HG03159 (cell line): Measurements from ENCODE around the gene RNF183.
"Not testable (repeated sequence)": the region's sequence is repeated elsewhere in the genome, so short reads cannot be mapped to it uniquely, and the experiment has no call there.

ENCODE experiments used
- ATAC-seq: cut with Tn5 transposase; IDR thresholded peaks from one replicate; pipeline ENCODE4 v1.9.1; 2021; ENCODE audit warnings: mild to moderate bottlenecking, moderate library complexity; ENCODE audit not compliant: unreplicated experiment

The RNF183 gene

DNA sequence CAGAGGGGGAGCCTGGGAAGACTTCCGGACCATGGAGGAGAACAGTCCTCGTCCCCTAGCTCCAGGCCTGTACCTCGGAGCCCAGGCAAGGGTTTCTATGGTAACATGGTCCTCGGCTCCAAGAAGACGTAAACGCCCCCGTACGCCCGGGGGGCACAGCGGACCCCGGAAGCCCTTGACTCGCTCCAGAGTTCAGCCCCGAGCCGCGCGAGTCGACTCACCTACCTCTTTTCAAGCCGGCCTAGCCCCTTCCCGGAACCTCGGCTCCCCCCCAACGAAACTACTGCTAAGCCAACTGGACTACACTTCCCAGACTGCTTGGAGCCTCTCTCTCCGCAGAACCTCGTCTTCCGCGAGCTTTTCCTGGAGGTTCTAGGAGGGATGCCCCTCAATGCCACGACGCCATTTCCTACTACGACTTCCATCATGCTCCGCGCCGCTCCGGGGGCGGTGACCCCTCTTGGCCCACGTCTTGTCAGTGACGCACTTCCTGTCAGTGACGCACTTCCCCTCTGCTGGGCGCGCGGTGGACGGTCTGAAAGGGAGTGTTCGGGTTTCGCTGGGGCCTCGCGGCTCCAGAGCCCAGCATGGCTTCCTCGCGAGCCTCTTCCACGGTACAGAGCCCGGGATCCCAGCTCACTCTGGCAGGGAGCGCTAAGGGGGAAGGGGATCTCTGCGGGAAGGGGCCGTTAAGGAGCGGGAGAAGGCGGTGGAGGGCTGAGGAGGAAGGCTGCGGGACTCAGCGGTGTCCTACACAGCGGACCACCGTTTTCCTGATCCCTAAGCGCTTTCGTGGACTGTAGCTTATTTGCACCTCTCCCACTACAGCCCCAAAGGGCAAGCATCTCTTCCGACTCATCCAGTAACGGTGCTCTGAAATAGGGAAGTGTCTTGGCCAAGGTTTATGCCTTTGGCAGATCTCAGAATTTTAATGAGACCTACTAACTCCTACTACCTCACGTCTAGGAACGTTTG, 27.7 kb downstream of the RNF183 start, which contains the start of the genes CDC26 and PRPF4:
Gene CDC26 (minus strand): TSS at position 416 of the 975 bp plus-strand sequence. CDS start 3,065 bp downstream, outside the sequence.
Gene PRPF4 (plus strand): TSS at position 502 of the 975 bp plus-strand sequence. CDS start 86 bp downstream, at position 588.
- ATAC-seq = peak; percentile 98

DNA sequence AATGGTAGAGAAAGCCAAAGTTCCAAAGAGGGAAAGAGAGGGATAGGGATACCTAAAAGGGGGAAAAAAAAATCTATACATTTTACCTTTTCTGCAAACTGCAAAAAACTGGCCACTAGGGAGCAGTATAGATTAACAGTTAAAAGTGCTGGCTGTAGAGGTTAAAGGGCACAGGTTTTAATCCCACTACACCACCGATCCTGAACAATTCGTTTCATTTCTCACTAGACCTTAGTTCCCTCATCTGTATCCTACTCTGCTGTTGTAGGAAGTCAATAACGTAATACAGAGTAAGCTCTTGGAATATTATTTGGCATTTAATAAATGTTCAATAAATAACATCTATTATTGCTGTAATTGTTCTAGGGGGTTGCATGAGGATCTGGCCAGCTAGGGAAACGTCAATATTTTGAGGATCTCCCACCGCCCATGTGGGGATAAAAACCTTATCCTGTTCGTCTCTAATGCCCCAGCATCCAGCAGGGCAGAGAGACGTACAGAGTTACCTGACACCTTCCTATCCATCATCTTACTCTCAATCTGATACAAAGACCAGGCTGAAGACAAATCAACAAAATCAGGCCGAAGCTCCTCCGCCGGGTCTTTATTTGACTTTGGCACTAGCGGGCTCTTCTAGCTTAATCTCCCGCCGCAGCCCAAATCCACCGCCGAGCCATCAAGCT, 28.6 kb downstream of the RNF183 start:
- peak; percentile 7 for ATAC-seq

DNA sequence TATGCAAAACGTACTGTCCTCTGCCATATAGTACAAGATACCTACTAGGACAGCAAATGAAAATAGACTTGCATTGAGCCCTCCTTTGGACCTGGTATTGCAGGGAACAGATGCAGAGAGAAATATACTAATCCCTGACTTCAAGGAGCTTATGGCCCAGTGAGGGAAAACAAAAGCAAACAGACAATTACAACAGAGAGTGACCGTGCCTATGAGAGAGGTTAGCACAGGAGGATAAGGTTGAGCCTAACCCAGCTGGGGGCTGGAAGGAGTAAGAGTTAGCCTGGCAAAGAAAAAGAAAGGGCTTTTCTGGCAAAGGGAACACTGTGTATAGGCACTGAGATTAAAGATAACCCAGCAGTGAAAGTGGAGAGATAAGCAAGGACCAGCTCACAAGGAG, 33.3 kb downstream of the RNF183 start:
- no peak for ATAC-seq

DNA sequence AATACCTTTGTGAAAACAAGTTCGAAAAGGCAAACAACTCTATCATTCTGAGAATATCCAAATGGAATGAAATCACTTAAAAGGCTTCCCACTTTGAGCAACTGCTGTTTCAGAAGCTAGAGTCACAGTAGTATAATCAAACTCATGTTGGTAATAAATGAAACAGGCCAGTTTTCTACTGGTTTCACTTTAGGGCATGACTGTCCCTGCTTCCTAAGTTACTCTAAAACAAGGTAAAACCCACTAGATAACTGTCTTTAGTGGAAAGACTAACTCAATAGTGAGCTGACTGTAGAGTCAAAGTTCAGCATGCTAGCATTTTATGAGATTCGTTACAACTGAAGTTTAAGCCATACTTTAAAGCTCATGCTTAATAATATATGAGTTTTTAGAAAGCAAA, 33.8 kb downstream of the RNF183 start:
- no peak for ATAC-seq

DNA sequence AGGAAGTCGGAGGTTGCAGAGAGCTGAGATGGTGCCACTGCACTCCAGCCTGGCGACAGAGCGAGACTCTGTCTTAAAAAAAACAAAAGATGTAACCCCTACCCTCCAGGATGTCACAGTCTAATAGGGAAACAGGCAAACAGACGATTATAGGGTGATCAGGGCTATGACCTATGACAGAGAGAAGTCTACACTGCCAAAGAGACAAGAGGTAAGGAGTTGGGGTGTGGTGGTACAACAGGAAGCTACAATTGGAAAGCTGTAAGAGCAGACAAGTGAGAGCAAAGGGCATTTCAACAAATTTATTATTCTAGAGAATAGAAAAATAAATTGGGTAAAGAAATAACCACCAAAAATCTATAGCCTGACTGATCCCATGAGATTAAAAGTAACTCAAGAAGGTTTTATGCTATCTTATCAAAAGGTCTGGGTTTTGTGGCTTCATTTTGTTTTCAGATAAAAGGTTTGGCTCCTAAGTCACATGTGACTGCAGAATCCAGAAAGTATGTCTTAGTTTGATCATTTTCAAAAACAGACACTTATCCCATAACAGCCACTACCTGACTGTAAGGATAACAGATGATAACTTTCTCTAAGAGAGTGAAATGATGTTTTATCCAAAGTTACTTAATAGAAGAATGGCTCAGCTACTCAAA, 35.1 kb downstream of the RNF183 start:
- ATAC-seq = no peak

DNA sequence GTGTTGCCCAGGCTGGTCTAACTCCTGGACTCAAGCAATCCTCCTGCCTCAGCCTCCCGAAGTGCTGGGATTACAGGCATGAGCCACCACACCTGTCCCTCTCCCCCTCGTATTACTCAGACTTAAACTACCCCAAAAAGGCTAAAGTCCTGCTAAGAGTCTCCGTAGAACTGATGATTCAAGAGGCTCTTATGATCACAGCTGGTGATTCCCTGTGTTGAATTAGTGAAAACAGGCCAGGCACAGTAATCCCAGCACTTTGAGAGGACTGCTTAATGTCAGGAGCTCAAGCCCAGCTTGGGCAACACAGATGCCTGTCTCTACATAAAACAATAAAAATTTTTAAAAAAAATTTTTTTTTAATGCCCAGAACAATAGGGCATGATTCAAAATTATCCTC, 37.0 kb downstream of the RNF183 start:
- no peak for ATAC-seq

DNA sequence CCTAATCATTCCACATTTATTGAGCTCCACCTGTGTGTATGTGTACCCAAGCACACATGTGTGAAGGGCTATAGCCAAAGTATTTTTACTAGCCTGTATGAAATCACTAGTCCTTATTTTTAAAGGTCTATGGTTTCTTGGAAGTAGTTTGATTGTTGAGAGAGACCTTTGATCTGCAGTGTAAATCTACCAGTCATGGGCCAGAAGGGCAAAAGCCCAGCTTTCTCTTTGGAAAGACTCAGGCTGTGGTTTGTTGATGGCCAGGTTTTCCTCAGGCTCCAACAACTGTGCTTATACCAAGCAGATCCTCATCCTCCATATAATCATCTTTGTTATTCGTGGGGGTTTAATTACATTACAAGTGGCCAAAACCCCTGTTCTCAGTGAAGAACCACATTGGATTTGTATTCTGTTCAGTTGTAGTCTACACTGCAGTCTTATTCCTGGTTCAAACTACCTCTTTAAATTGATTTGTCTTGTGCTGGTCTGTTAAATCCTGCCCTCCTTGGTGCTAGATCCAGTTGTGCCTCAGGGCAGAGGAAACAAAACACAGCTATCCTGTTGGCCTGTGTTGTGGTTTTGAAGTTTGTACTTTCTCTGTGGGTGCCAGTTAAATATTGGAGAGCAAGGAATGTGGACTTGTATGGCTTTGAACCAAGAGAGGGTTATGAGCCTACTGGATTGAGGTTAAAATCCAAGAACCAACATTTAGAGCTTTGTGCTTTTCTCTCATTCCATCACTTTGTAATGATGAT, 41.1 kb downstream of the RNF183 start:
- no peak for ATAC-seq

DNA sequence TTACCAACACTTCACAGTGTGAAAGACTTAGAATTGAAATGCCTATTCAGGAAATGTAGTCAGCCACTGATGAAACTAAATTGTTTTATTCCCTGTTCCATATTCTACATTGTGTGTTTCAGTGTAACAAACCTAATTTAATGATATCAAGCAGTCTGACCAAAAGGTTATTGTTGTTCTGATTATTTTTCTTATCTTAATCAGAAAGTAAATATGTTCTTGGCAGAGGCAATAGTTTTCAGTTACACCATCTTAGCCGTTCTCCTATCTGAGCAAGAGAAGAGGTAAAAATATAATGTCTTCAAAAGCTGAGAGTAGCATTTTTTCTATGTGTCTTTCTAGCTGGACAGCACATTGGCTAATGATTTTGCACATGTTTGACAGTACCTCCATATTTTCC, 44.9 kb downstream of the RNF183 start:
- ATAC-seq = no peak

DNA sequence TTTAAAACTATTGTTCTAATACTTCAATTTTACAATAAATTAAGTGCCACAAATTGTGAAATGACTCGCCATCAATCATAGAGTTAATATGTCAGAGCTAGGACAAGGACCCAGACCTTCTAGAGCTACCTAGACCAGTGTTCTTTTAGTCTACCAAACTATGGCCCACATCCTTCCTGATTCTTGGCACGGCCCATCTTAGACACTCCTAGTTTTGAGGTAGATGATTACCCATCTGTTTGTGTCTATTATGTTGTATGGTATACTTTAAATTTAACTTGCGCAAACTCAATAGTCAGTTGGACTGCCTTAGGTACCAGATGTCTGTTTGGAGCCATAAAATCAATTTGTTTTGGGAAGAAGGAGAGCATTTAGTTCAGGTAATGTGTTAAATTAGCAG, 45.3 kb downstream of the RNF183 start:
- no peak for ATAC-seq

DNA sequence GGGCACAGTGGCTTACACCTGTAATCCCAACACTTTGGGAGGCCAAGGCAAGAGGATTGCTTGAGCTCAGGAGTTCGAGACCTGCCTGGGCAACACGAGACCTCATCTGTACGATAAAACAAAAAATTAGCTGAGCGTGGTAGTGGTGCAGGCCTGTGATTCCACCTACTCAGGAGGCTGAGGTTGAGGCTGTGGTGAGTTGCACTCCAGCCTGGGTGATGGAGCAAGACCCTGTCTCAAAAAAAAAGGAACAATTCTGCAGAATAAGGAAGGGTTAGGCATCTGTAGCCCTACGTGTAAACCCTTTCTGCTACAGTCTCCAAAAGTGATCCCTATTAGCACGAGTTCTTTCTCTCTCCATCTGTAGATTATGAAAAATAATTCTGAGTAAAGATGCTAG, 47.7 kb downstream of the RNF183 start:
- no peak for ATAC-seq

DNA sequence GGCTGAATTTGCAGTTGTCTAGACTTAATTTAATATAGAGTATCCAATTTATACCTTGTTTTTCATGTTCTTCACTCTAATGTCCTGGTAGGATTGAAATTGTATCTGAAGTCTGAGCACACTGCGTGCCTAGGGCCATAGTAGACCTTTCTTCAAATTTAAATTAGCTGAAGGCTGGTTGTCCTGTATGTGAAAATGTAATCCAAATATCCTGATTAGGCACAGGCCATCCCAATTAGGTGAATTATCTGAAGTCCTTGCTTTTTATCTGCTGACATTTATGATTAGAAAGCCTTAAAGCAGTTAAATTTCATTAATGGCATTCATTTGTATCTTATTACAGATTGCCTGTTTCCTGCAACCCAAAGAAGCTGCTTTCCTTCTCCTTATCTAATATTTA, 48.2 kb downstream of the RNF183 start:
- ATAC-seq = no peak

DNA sequence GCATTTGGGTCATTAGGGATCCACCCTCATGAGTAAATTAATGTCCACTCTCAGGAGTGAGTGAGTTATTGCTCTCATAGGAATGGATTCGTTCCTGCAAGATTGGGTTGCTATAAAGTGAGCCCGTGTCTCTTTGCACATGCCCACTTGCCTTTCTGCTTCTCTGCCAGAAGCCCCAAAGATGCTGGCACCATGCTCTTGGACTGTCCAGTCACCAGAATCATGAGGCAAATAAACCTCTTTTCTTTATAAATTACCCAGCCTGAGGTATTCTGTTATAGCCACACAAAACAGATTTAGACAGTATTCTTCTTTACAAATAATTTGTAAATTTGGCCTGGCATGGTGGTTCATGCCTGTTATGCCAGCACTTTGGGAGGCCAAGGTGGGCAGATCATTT, 52.4 kb downstream of the RNF183 start:
- ATAC-seq = no peak

DNA sequence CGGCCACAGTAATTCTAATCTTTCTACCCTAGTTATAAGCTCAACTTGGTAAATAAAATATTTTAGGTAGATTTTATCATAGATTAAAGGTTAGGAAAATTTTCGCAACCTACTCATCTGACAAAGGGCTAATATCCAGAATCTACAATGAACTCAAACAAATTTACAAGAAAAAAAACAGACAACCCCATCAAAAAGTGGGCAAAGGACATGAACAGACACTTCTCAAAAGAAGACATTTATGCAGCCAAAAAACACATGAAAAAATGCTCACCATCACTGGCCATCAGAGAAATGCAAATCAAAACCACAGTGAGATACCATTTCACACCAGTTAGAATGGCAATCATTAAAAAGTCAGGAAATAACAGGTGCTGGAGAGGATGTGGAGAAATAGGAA, 53.5 kb downstream of the RNF183 start:
- not testable (repeated sequence) for ATAC-seq

DNA sequence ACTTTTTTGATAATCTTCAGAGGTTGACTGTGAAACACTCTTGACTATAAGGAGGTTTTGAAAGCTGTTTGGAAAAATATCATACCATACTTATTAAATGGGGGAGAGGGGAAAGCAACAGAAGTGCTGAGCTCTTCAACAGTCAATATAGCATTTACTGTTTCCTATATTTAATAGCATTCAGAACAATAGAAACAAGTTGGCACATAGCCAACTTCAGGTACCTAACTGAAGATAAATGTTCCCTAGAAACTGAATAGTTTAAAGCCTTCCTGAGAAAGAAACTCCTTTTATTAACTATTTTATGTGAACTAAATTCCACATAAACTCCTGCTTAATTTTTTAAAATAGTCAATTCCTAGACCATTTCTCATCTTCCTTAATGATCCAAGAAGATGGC, 55.5 kb downstream of the RNF183 start:
- no peak for ATAC-seq
